LNCAP (cell line): Measurements from ENCODE around the gene DZIP1L.

Experiments
- TF ChIP-seq, protein P1 (sequence below): fragments of 450-650 bp; IDR thresholded peaks from 2 replicates; pipeline ENCODE4 v1.5.1; 2017; ENCODE audit warnings: mild to moderate bottlenecking

DZIP1L gene

DNA sequence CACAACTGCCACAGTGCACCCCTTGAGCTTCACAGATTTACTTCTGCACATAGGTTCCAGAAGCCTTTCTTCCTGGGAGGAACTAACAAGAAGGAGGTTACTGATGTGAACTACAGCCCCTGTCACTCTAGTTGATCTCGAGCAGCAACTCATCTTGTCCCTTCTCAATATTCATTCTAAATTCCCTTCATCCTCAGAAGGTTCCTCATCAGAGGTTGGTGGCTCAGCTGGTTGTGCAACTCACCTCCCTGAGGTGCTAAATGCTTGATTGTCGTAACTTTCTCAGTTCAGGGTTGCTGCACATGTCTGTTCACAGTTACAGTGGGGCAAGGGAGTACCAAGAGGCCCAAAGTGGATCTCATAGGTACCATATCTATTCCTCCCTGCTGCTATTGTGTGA is 22.5 kb upstream of the DZIP1L start:
- TF ChIP-seq, protein P1, sequence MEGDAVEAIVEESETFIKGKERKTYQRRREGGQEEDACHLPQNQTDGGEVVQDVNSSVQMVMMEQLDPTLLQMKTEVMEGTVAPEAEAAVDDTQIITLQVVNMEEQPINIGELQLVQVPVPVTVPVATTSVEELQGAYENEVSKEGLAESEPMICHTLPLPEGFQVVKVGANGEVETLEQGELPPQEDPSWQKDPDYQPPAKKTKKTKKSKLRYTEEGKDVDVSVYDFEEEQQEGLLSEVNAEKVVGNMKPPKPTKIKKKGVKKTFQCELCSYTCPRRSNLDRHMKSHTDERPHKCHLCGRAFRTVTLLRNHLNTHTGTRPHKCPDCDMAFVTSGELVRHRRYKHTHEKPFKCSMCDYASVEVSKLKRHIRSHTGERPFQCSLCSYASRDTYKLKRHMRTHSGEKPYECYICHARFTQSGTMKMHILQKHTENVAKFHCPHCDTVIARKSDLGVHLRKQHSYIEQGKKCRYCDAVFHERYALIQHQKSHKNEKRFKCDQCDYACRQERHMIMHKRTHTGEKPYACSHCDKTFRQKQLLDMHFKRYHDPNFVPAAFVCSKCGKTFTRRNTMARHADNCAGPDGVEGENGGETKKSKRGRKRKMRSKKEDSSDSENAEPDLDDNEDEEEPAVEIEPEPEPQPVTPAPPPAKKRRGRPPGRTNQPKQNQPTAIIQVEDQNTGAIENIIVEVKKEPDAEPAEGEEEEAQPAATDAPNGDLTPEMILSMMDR, result no peak

DNA sequence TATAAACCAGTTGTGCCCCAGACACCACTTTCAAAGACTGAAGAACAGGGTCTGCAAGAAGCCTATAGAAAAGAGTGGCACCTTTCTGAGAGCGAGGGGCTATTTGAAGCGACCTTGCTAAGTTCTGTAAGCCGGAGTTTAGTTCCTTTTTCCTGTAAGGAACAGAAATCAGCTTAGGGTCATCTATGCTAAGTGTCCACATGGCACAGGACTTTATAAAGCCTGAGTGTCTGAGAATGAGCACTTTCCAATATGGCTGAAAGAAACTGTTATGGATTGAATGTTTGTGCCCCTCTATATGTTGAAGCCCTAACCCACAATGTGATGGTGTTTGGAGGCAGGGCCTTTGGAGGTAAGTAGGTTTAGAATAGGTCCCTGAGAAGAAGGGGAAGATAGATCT is 20.8 kb upstream of the DZIP1L start:
- TF ChIP-seq, protein P1, result no peak

DNA sequence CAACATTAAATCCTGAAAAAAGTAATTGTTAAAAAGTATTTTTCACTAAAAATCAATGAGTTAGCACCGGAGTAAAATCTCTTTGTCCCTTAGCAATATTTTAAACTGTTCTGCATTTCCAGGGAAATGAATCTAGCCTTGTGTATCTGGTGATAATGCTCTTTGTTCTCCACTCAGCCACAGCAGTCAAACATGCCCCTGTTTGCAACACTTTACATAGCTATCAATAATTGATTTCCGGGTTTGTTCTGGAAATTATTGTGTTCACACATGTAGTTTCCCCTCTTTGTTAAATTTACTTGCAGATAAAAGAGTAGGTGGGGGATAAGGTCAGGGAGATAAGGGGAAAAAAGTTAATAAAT is 20.4 kb upstream of the DZIP1L start:
- TF ChIP-seq, protein P1, result no peak

DNA sequence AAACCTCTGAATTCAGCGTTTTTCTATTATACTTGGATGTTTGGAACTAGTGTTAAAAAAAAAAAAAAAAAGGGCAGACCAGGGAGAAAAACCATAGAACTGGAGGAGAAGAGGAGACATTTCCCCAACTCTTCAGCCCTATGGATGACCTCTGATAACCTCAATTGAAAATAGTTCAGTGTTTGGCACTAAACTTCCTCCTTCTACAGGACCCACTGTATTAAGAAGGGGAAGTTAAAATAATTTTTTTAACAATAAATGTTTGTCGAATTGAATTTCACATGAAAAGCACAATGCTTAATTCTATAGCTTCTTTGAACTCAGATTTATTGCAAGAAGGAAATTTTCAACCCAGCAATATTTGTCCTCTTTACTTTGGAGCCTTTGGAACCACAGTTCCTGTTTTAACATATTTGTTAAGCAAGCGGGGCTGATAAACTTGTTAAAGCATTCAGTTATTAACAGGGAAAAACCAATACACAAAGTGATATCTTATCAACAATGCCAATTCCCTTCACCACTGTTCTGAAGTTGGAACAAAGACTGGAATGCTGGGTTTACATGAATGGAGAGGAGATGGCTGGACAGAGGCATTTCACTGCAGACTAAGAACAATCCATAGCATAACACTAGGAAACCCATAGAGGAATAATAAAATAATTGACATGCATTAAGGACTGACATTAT is 19.9 kb upstream of the DZIP1L start:
- TF ChIP-seq, protein P1, result no peak

DNA sequence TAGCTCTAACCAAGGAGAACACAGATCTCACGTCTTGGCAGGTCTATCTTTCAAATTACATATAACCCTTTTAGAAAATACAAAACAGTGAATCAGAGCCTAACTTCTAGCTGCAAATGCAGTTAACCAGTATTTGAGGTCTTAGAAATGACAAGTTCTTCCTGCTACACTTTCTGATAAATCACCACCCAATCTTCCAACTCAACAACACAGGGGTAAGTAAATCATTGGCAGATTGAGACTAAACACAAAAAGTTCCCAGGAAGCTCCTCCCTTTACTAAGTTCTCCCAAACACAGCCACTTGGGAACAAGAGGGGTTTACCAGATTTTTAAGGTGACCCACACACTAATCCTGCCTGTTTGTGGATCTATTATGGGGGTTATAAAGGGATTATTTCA is 16.8 kb upstream of the DZIP1L start, which contains the start of gene A4GNT:
Gene A4GNT (minus strand): TSS at position 152 of the 400 bp plus-strand sequence. CDS start 1,134 bp downstream, outside the sequence.
- TF ChIP-seq, protein P1, result no peak

DNA sequence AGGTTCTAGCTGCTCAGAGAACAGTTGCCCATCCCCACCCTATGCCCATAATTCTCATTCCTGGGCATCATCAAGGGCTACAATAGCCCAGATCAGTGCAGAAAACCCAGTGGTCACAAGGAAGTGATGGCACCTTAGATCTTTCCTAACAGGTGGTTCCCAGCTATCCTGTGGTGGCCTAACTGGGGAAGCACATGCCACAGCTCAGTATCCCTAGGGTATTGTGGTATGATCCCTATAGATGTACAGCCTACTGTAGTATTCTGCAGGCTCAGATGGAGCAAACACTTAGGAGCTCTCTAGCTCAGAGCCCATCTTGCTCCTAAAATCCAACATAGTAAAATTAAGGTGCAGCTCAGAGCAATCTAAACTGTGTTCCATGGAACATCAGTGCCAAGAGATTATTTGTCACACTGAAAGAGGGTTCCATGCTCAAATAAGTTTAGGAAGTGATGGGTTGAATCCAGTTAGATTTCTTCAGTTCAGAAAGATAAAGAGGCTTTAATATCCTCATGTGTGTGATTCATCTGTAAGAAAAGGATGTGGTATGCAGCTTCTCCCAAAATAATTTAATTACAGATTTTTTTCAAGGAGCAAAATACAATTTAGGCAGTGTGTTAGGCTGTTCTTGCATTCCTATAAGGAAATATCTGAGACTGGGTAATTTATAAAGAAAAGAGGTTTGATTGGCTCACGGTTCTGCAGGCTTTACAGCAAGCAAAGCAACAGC is 12.4 kb upstream of the DZIP1L start:
- TF ChIP-seq, protein P1, result no peak

DNA sequence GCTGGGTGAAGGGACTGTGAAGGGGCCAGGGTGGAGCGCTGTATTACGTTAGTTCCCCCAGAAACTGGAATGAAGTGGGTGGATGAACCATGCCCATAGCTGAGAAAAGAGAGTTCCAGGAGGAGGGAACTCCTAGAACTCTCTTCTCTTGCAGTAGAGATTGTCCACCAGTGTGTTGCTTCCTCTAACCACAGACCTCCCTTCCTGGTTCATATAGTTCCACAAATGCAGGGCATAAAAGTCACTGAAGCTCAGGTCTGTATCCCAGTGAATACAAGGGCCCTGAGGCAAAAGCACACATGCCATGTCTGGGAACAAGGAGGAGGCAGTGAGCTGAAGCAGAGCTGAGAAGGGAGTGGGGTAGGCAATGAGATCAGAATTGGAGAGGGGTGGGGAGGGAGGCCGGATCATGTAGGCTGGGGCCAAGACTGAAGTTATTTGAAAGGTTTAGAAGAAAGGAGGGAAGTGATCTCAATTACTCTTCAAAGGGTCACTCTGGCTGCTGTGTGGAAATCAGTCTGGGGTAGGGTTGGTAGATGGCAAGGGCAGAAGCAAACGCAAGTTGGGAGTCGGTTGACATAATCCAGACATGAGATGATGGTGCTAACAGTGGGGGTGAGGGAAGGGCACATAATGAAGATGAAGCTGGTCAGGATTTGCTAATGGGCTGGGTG is 10.3 kb upstream of the DZIP1L start:
- TF ChIP-seq, protein P1, result no peak
